ENCODE data around the gene SH3GL2.

SH3GL2 gene

DNA sequence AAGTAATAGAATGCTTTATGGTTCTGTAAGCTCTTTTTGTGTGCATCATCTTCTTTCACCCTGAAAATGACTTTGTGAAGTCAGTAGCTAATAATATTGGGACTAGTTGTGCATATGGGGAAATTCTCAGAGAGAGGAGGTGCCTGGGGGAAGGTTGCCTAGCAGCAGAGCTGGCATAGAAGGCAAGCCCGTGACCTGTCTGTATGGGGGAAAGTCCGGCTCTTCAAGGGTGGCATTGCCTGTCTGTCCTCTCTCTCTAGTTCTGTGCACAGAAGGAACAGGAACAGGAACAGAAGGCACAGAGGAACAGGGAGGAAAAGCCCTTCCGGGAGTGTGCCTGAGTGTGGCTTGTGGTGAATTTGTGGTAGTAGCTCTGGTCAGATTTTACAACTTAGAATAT lies 33.1 kb downstream of the SH3GL2 start:
- no peak for DNase-seq

DNA sequence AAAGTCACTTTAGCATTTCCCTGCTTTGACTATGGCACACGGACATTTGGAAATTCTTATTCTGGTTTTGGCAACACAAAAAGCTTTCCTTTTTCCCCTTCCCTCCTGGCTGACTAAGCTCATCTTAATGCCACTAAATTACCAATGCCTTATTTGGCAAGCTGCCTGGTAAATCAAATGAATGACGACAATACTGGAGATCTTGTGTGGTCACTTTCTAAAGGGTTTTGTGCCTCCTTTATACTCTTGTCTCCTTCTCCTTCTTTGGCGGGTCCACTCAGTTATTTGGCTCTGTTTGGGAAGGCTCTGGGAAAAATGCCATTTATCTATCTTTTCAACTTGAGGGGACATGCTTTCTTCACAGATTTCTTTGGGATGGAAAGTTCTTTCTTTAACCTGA lies 34.9 kb downstream of the SH3GL2 start:
- no peak for DNase-seq

DNA sequence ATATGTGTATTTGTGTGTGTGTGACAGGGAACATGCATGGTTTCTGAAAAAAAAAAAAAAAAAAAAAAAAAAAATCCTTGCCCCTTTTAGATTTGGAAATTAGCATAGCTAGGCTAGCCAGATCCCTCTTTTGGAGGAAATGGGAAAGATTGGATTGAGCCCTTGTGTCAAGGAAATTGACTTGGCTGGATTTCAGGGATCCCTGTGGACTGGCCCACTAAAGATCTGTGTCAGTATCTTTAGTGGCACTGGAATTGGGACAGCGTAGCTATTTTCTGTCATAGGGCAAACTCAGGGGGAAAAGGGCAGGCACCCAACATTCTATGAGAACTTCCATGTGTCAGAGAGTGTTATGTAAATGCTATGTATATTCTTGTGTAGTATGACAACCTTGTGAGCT lies 35.4 kb downstream of the SH3GL2 start:
- DNase-seq: no peak

DNA sequence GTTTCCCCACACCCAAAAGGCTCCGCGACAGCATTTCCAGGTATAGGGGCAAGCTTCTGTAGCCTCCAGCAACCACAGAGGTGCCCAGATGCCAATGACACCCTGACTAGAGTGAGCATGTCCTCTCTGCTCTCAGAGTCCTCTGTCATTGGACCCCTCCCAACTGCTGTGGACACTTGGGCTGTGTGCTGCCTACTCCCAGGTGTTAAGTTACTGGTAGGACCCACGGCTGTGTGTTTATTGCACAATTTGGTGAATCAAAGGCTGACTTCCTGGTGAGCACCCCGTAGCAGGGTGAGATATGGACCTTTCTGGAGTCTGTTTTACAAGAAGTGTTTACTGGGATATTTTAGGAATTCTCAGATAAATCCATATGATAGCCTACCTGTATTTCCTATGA lies 36.0 kb downstream of the SH3GL2 start:
- no peak for DNase-seq

DNA sequence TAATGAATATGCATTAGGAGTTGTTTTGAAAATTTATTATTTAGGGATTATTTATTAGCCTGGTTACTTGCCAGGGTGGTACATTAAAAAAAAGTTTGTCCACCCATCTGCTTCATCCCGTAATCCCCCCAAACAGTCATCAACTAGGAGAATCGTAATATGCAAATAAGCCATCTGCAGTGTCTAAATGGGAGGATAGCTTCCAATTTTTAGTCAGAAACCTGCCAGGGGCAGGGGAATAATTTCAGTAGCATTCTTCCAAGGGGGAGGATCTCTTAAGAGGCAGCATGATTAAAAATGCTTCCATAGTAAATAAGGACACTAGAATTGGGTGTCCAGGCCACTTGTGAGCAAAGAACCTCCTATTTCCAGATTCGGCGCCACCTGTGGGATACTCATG lies 43.3 kb downstream of the SH3GL2 start:
- no peak for DNase-seq

DNA sequence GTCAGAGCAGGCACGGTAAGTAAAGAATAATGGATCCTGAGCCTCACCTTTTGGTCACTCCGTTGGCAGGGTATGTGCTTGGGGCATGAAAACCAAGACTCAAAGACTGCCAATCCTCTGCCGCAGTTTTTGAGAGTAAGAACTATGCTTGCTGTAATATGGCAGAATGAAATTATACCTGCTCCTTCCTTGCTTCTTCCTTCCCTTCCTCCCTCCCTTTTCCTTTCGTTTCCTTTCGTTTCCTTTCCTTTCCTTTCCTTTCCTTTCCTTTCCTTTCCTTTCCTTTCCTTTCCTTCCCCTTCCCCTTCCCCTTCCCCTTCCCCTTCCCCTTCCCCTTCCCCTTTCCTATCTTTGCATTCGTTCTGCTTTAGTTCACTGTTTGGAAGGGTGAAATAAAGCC lies 43.9 kb downstream of the SH3GL2 start:
- no peak for DNase-seq

DNA sequence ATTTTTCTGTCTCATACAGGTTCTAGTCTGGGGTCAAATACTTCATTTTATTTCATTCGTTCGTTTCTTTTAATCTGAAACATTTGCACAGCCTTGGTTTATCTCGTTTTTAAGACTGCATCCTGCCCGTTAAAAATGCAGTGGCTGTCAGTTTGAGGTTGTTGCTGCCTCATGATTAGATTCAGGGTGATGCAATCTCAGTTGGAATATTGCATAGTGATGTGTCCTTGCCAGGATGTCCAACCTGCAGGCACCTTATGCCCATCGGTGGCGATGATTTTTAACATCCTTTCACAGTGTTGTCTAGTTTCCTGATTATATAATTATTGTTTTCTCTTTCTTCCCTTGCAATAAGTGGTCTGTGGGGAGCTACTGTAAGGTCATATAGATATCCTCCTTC lies 45.1 kb downstream of the SH3GL2 start:
- DNase-seq: no peak

DNA sequence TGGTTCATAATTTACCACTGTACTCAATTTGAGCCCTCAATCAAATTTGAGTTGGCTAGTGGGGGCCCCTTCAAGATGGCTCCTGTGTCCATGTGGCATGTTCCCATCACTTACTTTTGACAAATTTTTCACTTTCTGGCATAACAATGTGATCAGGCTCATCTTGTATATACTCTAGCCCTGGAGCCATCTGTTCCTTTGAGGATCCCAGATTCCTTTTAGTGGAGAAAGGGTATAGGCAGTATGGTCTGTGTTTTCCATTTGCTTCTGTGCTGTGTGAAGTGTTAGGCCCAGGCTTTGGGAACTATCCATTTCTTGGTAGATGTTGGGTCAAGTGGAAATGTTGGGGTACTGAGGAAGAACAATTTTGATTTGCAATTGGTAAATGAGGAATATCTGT lies 45.7 kb downstream of the SH3GL2 start:
- DNase-seq: no peak

DNA sequence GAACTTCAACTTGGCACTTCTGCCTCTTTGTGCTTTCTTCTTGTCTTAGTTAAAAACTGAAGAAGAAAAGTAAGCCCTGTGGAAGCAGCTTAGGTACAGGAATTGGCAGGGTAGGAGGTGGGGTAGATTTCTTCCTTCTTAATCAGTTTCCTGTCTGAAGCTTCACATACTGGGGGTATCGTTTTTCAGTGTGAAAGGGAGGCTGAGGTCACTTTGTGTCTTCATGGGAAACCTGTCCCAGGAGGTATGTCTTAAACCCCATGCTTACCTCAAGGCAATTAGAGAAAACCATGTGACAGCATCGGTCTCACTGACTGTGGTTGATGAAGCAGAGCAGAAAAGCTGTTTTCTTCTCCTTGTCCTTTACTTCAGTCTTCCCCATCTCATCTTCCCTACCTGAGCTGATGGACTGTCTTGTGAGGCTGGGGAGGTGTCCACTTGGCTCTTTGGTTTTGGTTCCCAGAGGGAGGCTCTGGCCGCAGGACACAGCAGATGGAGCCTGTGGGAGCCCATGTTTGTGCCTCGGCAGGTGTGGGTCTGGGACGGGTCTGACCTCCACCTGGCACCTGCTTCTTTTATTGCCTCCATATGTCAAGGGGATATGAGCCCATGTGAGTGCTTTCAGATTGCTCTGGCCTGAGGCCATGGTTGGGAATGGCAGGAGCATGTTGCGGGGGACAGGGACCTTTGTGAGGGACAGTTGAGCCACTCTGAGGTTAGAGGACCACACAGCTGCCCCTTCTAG lies 47.0 kb downstream of the SH3GL2 start:
- DNase-seq: no peak

DNA sequence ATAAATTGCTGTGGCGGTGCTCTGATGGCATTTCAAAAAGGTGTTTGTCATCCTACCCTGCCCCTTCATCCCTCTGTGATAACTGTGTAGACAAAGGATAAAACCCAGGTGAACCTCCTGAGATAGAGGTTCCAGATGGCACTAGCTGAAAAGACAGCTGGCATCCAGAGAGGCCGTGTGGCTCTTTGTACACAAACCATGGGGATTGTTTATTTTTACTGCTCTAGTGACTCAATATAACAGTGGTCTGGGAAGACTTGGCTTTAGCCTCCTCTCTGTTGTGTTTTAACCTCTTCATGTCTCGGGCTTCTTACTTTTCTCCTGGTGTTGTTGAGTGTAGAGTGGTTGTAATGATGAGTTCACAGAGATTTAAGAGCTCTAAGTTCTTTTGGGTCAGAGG lies 48.8 kb downstream of the SH3GL2 start:
- DNase-seq: no peak

DNA sequence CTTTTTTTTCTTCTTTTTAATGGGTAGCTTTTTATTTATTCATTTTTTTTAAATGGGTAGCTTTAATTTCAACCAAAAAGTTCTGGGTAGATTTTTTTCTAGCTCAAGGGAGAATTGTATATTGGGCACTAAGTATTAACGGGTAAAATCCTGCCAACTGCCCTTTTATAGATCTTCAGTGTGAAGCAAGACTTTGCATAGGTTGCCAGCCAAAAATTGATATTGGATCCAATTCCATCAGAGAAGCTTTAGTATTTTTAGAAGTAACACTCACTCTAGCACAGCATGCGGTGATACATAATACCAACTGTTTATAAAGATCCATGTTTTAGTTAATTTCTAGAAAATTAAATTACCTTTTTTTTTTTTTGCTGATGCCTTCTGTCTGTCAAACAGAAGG lies 49.8 kb downstream of the SH3GL2 start:
- no peak for DNase-seq

DNA sequence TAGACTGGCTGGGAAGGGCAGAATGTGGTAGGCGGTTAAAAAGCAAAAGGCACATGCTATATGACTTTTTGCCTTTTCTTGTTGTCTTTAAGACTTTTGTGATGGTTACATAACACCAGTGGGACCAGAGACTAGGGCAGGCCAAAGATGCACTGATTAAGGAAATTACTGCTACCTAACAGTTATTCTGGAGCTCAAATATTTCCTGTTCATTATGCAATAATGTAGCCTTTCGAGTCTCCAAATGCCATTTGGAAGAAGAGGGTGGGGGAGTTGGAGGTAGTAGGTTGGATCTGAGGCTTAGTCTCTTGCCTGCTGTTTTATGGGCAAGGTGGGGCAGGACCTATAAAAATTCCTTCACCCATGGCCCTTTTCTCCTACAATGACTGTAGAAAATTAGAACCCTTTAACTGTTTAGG lies 51.7 kb downstream of the SH3GL2 start:
- DNase-seq: no peak

DNA sequence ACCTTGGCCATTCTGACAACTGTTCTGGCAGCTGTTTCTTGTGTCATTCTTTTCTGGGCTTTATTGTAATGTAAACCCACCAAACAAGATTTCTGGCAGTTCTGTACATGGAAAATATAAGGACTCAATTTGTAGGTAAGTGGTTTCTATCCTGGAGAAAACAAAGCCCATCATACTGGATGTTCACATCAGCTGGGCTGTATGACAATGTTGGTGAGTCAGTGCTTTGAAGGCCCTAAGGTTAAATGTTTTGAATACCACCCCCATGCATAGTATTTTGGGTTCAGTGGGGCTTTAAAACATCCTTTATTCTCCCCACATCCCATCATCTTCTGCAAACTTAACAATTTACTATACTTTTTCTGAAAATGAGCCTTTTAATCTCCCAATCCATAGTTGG lies 52.5 kb downstream of the SH3GL2 start:
- DNase-seq: no peak

DNA sequence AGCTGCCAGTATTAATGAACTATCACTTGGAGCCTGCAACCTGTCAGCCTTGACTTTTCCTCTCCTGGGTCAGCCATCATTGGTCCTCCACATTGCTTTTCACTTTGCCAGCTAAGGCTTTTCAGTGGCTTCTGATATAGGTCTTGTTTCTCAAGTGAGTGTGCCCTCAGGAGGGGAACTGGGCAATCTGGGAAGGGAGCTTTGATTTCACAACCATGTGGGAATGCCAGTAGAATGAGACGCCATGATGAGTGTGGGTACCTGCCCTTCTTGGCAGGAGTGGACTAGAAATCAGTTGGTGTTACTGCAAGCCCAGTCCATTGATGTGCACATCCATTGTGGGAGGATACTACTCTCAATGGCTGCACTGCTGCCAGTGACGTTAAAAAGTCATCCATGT lies 54.1 kb downstream of the SH3GL2 start:
- DNase-seq: no peak

DNA sequence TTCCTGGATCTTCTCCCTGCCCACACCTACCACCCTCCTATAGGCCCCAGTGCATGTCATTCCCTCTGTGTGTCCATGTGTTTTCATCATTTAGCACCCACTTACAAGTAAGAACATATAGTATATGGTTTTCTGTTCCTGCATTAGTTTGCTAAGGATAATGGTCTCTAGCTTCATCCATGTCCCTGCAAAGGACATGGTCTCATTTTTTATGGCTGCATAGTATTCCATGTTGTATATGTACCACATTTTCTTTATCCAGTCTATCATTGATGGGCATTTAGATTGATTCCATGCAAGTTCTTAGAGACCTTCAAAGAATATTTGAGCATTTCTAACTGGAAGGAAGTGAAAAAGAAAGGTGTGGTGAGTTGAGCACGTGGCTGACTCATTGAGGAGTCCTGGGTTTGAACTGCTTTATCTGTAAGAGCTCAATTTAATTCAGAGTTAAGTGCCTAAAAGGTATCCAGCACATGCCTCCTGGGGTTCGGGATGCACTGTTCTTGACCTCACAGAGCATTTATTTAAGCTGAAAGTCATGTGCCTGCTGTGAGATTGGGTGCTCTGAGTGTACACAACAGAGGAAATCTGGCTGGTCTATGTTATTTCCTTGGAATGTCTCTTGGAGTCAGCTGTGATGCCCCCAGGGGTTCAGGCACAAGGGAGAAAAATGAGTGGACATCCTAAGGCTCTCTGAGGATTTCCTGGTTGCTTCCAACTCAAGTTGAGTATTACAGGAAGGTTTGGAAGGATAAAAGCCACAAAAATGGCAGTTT lies 56.4 kb downstream of the SH3GL2 start:
- no peak for DNase-seq

DNA sequence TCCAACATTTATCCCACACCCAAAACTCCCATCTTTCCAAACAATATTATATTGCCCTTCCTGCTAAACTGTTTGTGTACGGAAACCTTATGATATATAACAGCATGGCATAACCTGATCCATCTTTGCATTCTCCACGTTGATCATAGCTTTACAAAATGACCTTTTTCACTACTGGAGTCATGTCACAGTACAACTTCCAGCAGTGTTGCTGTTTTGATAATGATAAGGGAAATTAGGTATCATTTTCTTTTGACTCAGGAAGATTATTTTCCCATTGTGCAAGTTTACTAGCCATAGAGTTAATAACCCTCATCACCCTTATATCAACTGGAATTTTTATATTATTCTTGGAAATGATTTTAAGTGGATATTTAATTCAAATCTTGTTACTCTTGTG lies 57.5 kb downstream of the SH3GL2 start:
- DNase-seq: no peak

DNA sequence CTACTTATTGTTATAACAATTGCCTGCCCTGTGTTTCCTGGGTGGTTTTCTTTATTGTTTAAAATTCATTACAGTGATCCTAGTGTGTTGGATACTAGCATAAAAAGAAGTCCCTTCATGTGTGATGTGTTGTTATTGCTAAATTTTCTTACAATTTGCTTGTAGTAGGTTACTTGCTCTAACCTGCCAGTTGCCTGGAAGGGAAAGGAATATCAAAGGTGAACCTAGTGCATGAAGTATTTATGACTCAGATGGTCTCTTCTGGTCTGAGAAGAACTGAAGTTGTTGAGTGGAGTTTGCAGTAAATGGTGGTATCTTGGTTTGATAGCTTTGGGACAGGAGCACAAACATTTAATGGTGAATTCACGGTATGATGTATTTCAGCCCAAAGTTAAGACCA lies 58.0 kb downstream of the SH3GL2 start:
- no peak for DNase-seq

DNA sequence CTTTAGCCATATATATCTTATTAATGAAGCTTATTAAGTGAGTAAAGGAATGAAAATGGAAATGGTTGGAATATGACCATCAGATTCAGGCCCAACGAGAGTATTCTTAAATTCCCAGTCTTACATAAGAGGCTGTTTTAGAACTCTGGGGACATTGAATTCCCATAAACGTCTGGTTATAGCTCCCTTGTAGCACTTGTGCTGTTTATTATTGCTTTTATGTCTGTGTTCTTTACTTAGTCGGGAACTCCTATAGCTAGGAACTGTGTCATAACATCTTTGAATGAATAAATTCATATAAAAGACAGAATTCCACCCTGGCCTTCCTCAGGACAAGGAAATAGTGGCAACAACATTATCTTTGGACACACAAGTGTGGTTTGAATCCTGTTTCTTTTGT lies 58.4 kb downstream of the SH3GL2 start:
- no peak for DNase-seq

DNA sequence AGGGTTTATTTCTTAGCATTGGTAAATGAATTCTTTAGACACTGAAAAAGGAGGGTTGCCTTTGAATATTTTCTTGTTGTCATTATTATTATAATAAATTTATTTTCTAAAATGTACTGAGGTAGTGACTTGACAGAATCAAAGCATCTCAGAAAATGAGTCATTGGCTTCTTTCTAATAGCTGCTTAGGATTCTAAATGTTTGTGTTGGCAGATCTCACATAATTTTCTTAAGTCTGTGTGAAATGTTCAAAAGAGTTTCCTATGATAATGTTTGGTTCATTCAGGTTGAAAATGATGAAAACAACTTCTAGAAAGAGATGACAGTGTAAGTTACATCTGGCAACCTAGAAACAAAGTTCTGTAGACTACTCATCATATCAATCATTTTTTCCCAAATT lies 69.7 kb downstream of the SH3GL2 start:
- DNase-seq: no peak

DNA sequence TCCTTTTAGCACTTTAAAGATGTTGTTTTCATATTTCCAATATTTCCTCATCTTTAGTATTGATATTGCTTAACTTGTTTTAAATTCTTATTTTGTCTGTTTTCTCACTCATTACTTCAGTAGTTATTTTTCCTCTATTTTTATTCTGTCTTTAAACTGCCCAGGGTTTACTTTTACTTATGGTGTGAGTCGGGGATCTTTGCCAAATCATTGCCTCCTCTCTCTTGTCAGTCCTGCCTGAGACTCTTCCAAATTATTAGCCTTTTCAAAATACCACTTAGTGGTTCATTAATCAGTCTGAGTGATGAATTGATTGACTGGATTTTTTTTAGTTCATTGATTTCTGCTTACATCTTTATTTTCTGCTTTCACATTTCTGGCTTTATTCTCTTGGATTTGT lies 72.9 kb downstream of the SH3GL2 start:
- DNase-seq: no peak

DNA sequence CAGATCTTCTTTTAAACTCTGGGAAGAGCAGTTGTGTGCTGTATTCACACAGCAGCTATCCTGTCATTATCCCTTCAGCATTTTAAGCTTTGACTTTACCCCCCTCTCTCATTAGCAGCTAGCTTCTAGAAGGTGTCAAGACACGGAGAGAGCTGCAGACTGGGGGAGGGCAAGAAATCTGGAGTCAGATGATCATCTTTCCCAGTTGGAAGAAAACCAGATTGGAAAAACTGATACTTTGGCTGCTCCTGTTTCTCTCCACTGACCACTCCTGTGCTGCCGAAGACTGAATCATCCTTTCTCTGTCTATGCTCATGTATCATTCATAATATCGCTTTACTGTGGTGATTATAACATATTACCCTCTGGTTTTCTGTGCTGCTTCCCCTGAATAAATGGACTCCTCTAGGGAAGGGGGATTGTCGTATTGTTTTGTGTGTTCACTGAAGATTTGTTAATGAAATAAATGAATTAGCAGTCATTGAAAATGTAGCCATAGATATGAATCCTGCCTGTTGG lies 75.1 kb downstream of the SH3GL2 start:
- DNase-seq: no peak

DNA sequence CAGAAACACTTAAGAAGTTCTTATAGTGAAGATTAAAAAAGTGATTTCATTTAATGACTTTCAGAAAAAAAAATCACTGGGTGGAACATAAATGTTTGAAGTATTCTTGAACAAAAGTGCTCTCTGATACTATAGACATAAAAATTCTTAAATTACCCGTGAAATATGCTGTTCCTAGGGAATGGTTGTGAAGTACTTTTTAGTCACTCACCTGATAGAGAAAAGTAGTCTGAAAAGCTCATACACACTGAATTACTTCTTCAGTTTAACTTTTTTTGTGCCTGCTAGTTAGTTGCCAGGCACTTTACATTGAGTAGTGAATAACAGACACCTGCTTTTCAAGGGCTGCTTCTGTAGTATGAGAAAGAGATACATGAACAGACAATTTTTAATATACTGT lies 78.0 kb downstream of the SH3GL2 start:
- DNase-seq: no peak

DNA sequence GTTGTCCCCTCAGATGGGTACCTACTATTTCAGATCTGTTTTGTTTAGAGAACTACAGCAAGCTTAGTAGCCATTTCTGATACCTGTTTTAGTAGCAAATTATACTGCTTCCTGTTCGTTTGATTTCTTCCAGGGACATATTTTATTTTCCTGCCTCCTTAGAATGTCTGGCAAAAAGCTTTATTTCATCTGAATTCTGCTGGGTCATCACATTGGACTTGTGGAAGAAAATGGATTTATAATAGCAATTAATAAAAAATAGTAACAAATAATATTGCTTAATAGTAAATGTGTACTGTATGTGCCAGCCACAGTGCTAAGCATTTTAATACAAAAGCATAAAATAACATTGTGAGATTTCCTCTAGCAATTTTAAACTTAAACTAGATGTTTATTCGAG lies 79.4 kb downstream of the SH3GL2 start:
- DNase-seq: no peak

DNA sequence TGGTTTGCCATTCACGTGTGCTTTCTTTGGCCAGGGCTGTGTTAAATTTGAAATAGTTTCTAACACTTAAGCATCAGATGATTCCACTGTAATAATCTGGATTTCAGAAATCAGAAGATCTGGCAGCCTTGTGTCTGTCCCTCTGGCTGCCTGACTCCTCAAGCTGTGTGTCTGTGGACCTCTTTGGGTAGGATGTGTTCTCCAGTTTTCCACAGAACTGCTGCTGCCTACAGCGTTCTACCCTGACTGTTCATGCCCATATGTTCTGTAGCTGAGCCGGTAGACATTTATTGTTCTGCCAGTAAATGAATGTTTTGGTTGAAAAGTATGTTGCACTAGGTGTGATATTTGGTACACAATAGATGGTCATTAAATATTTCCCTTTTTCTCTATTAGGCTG lies 81.3 kb downstream of the SH3GL2 start:
- DNase-seq: no peak

DNA sequence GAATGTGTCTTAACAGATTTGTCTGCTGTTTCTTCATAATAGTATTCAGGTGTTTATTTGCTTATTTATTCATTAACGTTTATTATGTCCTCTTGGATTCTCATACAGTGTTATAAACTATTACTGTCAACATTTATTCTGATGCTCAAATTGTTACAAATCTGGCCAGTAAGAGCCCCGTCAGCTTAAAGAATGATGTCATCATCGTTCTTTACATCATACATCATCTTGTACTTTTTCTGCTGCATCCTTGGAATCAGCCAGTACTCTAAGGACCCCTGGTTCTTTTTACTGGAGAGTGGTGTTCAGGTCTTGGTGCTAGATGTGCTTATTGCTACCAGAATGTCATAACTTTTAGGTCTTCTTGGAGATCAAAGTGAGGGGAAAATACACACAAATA lies 86.6 kb downstream of the SH3GL2 start:
- DNase-seq: no peak
